ENCODE results near the gene RNASEH1.

RNASEH1 gene

GRCh38 chr2:3543023-3543683 lies 15.0 kb downstream of the RNASEH1 start:
- Mint-ChIP-seq H3K4me1 (ENCODE audit: low read depth) (no peaks in the 10 kb centered on the region), H3K4me3 (no peak overlapping the region), H3K9me3 (ENCODE audit: low read depth) (no peaks in the 10 kb centered on the region), H3K36me3 (peaks cover 12% of the 10 kb centered on the region), H3K27me3 (no peaks in the 10 kb centered on the region), H3K27ac (no peak overlapping the region)

GRCh38 chr2:3542107-3542506 lies 16.0 kb downstream of the RNASEH1 start:
- Mint-ChIP-seq H3K36me3 (peaks cover 7% of the 10 kb centered on the region), H3K4me3 (no peak overlapping the region), H3K27ac (peak overlapping the region; percentile 18), H3K9me3 (ENCODE audit: low read depth) (no peaks in the 10 kb centered on the region), H3K4me1 (ENCODE audit: low read depth) (no peaks in the 10 kb centered on the region), H3K27me3 (no peaks in the 10 kb centered on the region)

DNA sequence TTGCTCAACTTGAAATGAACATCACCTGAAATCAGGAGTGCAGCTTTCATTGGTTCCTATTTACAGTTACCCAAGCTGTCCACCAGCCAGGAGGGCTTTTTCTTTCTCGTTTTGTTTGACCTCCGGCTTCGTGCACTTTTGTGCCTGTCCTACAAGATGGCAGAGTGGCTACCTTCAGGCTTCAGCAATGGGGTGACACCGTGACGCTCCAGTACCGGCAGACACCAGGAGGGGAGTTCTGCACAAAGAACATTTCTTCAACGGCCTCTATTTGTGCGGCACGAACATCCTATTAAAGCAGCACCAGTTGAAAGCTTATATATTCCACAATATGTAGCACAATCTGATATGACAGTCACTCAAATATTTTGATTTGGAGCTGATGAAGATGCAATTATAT lies 18.3 kb downstream of the RNASEH1 start:
- Mint-ChIP-seq H3K27me3 (no peaks in the 10 kb centered on the region), H3K9me3 (ENCODE audit: low read depth) (no peaks in the 10 kb centered on the region), H3K4me1 (ENCODE audit: low read depth) (peaks cover 2% of the 10 kb centered on the region), H3K27ac (no peak overlapping the region), H3K36me3 (peaks cover 3% of the 10 kb centered on the region), H3K4me3 (no peak overlapping the region)

GRCh38 chr2:3536682-3537632 lies 21.2 kb downstream of the RNASEH1 start:
- Mint-ChIP-seq H3K9me3 (ENCODE audit: low read depth) (no peaks in the 10 kb centered on the region), H3K36me3 (no peaks in the 10 kb centered on the region), H3K4me3 (peak overlapping the region; percentile 82), H3K27ac (peak overlapping the region; percentile 72), H3K27me3 (no peaks in the 10 kb centered on the region), H3K4me1 (ENCODE audit: low read depth) (peaks cover 2% of the 10 kb centered on the region)

DNA sequence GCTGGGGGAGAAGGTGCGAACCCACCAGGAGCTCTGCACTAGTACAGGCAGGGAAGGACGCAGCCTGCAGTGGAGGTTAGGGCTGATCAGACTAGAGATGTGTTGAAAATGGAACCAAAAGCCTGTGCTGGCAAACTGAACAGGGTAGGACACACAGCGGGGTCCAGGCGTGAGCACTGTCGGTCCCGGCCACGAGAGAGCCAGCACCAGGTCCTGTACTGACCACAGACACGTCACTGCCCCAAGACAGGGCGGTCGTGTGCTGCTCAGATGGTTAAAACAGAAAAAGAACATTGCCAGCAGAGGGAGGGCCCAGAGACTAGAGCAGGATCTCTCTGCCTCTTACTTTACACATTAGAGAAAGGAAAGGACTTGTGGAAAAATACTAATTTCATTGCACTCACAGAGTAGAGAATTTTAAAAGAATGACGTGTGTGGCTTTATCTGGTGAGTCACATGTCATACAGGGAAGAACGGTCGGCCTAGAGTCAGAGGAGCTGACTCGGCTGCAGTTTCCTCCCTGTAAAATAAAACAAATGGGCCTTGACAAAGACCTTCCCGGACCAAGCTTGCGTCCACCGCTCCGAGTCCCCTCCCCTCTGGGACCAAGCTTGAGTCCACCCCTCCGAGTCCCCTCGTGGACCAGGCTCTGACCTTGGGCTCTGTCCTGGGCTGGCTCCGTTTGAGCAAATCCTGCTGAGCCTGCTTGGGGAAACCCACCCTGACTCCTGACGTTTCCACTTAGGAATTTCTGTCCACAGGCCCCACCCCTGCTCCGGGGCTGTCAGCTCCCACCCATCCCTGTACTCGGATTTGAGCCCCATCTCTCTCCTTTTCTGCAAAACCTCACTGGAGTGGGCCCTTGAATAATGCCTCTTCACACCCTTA lies 22.1 kb downstream of the RNASEH1 start:
- Mint-ChIP-seq H3K36me3 (no peaks in the 10 kb centered on the region), H3K4me1 (ENCODE audit: low read depth) (peaks cover 2% of the 10 kb centered on the region), H3K27me3 (no peaks in the 10 kb centered on the region), H3K4me3 (peak overlapping the region; percentile 82), H3K9me3 (ENCODE audit: low read depth) (no peaks in the 10 kb centered on the region), H3K27ac (peak overlapping the region; percentile 72)

DNA sequence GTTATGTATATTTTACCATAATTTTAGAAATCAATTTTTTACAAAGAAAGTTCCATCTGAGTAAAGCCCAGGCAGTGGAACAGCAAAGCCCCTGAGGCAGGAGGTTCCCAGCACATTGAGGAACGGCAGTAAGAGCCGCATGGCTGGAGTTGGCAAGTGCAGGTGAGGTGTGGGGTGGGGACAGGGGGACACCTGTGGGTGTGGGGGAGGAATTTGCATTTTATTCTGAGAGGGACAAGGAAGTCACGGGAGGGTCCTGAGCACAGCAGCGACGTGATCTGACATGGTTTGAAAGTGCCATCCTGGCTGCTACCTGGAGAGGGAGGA lies 22.7 kb downstream of the RNASEH1 start:
- peak overlapping the region; percentile 72 for H3K27ac Mint-ChIP-seq
- no peaks in the 10 kb centered on the region for H3K36me3 Mint-ChIP-seq
- H3K9me3 Mint-ChIP-seq (ENCODE audit: low read depth) = no peaks in the 10 kb centered on the region
- peak overlapping the region; percentile 82 for H3K4me3 Mint-ChIP-seq
- H3K4me1 Mint-ChIP-seq (ENCODE audit: low read depth) = peaks cover 2% of the 10 kb centered on the region
- H3K27me3 Mint-ChIP-seq = no peaks in the 10 kb centered on the region

DNA sequence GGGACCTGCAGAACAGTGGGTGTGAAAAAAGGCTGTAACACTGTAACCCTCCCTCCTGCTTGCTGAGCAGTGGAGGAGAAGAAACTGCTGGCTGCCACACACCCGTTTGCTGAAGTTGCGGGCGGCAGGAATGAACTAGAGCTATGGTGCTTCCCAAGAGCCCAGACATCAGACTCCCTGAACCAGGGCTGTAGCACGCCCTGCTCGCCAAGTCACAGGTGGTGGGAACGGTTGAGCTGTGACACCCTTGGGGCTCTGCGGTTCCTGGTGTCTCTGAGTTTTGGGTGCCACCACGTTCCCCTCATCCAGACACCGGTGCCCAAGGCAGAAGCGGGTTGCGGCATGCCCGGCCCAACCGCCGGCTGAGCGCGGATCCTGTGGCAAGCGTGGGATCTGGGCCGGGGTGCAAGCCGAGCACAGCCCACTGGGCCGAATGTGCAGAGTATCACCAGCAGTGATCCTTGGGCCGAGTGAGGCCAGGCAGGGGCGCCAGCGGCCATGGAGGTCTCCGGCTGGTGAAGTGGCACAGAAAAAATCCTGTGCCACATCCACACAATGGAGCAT lies 23.8 kb downstream of the RNASEH1 start:
- Mint-ChIP-seq H3K36me3 (no peaks in the 10 kb centered on the region), H3K4me1 (ENCODE audit: low read depth) (peaks cover 2% of the 10 kb centered on the region), H3K27ac (no peak overlapping the region), H3K4me3 (no peak overlapping the region), H3K9me3 (ENCODE audit: low read depth) (no peaks in the 10 kb centered on the region), H3K27me3 (no peaks in the 10 kb centered on the region)

DNA sequence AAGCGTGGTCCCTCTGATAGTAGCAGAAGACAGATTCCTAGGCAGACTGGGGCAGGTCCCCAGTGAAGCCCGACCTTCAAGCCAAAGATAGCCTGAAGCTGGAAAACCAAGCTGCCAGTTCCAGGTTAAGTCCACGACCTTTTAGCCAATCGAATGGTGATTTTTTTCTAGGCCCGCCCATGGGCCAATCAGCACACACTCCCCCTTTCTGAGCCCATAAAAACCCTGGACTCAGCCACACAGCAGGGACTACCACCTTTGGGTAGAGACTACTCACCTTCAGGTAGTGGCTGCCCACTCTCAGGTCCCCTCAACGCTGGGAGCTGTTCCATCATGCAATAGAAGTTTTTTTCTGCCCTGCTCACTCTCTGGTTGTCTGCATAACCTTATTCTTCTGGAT lies 24.3 kb downstream of the RNASEH1 start:
- Mint-ChIP-seq H3K9me3 (ENCODE audit: low read depth) (no peaks in the 10 kb centered on the region), H3K4me1 (ENCODE audit: low read depth) (peaks cover 2% of the 10 kb centered on the region), H3K27me3 (no peaks in the 10 kb centered on the region), H3K36me3 (no peaks in the 10 kb centered on the region), H3K4me3 (no peak overlapping the region), H3K27ac (no peak overlapping the region)

DNA sequence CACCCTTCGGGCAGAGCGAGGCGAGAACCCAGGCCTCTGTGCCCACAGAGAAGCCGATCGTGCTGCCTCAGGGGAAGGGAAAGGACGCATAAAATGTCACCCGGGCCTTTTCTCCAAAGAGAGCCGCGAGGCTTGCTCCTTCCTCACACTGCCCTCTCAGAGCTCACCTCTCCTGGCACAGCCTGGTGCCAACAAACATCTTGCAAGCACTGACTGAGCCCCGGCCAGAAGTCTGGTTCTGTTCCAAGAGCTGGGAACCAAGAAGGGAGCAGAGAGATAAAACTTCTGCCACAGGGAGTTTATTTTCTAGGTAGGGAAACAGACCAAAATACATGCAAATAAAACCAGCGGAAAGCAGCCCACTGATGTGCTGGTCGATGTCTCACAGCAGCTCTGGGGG lies 25.2 kb downstream of the RNASEH1 start:
- Mint-ChIP-seq H3K27ac (no peak overlapping the region), H3K4me1 (ENCODE audit: low read depth) (peaks cover 2% of the 10 kb centered on the region), H3K36me3 (no peaks in the 10 kb centered on the region), H3K27me3 (no peaks in the 10 kb centered on the region), H3K4me3 (no peak overlapping the region), H3K9me3 (ENCODE audit: low read depth) (no peaks in the 10 kb centered on the region)

DNA sequence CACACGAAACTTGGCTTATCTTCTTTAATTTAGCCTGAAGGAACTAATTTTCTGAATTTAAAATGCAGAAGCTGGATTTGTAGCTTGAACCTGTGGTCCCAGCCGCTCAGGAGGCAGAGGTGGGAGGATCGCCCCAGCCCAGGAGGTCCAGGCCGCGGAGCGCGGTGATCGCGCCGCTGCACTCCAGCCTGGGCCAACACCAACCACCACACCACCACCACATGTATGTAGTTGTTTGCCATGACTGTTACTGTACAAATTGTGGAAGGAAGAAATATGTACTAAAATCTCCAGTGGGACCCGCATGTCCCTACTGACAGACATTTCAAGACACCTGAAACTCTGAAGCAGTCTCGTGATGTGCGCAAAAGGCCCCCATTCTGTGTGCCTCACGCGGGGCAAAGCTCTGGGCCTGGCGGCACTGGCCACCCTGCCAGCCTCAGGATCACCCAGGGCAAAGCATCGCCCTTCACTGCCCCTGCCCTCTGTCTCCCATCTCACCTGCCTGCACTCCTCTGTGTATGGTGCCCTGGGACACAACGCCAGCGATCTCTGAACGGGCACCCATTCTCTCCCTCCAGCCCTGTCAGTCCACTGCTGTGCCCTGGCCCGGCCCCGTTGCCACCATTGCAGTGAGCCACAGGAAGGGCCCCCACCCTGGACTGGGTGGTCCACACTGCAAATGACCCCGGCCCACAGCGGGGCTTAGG lies 28.7 kb downstream of the RNASEH1 start:
- no peaks in the 10 kb centered on the region for H3K9me3 Mint-ChIP-seq (ENCODE audit: low read depth)
- H3K4me1 Mint-ChIP-seq (ENCODE audit: low read depth) = no peaks in the 10 kb centered on the region
- no peak overlapping the region for H3K27ac Mint-ChIP-seq
- no peak overlapping the region for H3K4me3 Mint-ChIP-seq
- no peaks in the 10 kb centered on the region for H3K27me3 Mint-ChIP-seq
- no peaks in the 10 kb centered on the region for H3K36me3 Mint-ChIP-seq

GRCh38 chr2:3527886-3528785 lies 30.0 kb downstream of the RNASEH1 start:
- no peak overlapping the region for H3K27ac Mint-ChIP-seq
- H3K36me3 Mint-ChIP-seq = no peaks in the 10 kb centered on the region
- no peaks in the 10 kb centered on the region for H3K9me3 Mint-ChIP-seq (ENCODE audit: low read depth)
- H3K4me1 Mint-ChIP-seq (ENCODE audit: low read depth) = no peaks in the 10 kb centered on the region
- no peaks in the 10 kb centered on the region for H3K27me3 Mint-ChIP-seq
- H3K4me3 Mint-ChIP-seq = no peak overlapping the region

GRCh38 chr2:3526871-3527270 lies 31.3 kb downstream of the RNASEH1 start:
- no peaks in the 10 kb centered on the region for H3K27me3 Mint-ChIP-seq
- no peak overlapping the region for H3K27ac Mint-ChIP-seq
- peaks cover 4% of the 10 kb centered on the region for H3K4me1 Mint-ChIP-seq (ENCODE audit: low read depth)
- no peaks in the 10 kb centered on the region for H3K9me3 Mint-ChIP-seq (ENCODE audit: low read depth)
- no peaks in the 10 kb centered on the region for H3K36me3 Mint-ChIP-seq
- no peak overlapping the region for H3K4me3 Mint-ChIP-seq

GRCh38 chr2:3523551-3524041 lies 34.5 kb downstream of the RNASEH1 start:
- H3K4me1 Mint-ChIP-seq (ENCODE audit: low read depth) = peaks cover 25% of the 10 kb centered on the region
- H3K27ac Mint-ChIP-seq = no peak overlapping the region
- H3K9me3 Mint-ChIP-seq (ENCODE audit: low read depth) = no peaks in the 10 kb centered on the region
- H3K36me3 Mint-ChIP-seq = peaks cover 2% of the 10 kb centered on the region
- H3K4me3 Mint-ChIP-seq = no peak overlapping the region
- no peaks in the 10 kb centered on the region for H3K27me3 Mint-ChIP-seq
